ENCODE results near the gene PSMB4.

- TF ChIP-seq CTCF (IDR thresholded peaks at IDR 0.05 in 4 of 5, conservative IDR thresholded peaks at IDR 0.05 in 1 of 5) (no peak), POLR2A (IDR thresholded peaks at IDR 0.05) (no peak)
Measured at GRCh38 chr1:151403612-151404011, 4.2 kb downstream of the PSMB4 start.

Data from gastrocnemius medialis (tissue), 4 donors.